AG04450 (cell line): ENCODE results near the gene TPX2. TPM values are rescaled to one million over a fixed set of nuclear protein-coding genes. Genes with fewer than 3 reads are reported as not detected.

Experiments
- CTCF ChIA-PET: fragments of 300-600, 350-600 bp; formaldehyde crosslinking; extraction: SDS; loops from one replicate; lab custom pipeline; 2022; ENCODE audit warnings: antibody characterized with exemption, inconsistent platforms; lab: Charles Lee
- POLR2A ChIA-PET: fragments of 350-600 bp; formaldehyde crosslinking; extraction: SDS; loops from one replicate; lab custom pipeline; 2021; ENCODE audit warnings: antibody characterized with exemption, inconsistent platforms; lab: Yijun Ruan, JAX
- DNase-seq: peaks from one replicate; pipeline ENCODE4 v3.0.0-alpha.2; 2011; ENCODE audit warnings: low read depth, low spot score
- H3K27ac ChIP-seq: one replicate; pipeline ENCODE4 v1.5.1; 2012; ENCODE audit warnings: low read depth, low read length, control low read depth
- H3K27me3 ChIP-seq: one replicate; pipeline ENCODE4 v1.6.0; 2012; ENCODE audit warnings: low read length; ENCODE audit not compliant: control insufficient read depth, insufficient read depth
- H3K4me3 ChIP-seq: 2 replicates; pipeline ENCODE4 v1.5.1; 2011; ENCODE audit warnings: mild to moderate bottlenecking, low read depth, low read length, control low read depth
- H3K9me3 ChIP-seq: 2 replicates; pipeline ENCODE4 v1.5.1; 2012; ENCODE audit warnings: low read length; ENCODE audit not compliant: control insufficient read depth, insufficient read depth
- polyA plus RNA-seq: library from polyadenylated mRNA; depleted of rRNA; stranded (reverse); fragments of >200 nt; gene quantifications from 2 replicates; pipeline ENCODE4 v1.2.3, GENCODE V29; 2011
- TF ChIP-seq, protein P1 (sequence below): IDR thresholded peaks from 2 replicates; pipeline ENCODE4 v1.5.1; 2011; ENCODE audit warnings: low read depth, low read length, control low read depth, inconsistent platforms

TPX2 gene
- polyA plus RNA-seq, 1 experiment = 24.4 TPM

DNA sequence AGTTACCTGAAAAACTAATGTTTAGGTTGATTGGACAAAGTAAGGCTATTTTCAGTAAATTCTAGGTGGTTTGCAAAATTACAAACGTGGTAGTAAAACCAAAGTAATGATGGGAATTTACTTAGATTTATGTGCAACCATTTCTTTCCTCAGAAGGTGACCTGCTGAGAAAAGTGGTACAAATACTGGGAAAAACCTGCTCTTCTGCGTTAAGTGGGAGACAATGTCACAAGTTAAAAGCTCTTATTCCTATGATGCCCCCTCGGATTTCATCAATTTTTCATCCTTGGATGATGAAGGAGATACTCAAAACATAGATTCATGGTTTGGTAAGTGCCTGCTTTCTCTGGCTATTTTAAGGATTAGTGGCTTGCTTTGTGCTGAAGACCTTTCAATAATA, 18.2 kb downstream of the TPX2 start:
- POLR2A ChIA-PET = no interaction called here

DNA sequence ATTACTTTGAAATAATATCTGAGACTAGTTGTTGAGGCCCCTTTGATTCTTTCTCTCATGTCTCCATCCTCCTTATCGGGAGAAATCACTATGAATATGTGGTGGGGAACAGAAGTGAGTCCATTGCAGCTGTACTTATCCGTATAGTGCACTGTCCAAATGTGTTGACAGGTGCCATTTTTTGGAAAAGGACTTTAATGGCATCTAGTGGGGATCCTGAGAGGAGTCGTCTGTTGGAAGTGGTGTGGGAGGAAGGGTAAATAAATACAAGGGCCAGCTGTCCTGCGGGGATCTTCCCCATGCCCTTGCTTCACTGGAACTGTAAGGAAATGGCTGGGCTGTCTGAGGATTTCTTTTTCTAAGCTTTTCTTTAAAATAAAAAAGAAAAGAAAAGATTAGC, 19.4 kb downstream of the TPX2 start:
- CTCF ChIA-PET = interaction anchor here (0.6 to 0.7 kb wide), 3 partner anchors 35 to 333 kb away, joined by 3 read pairs; no protein-coding TSS in a partner anchor
- DNase-seq = no peak

More for the DNA sequence above, 18.2 kb downstream of the TPX2 start:
- Histone ChIP-seq H3K27me3 (no peaks in the 10 kb centered on the region), H3K4me3 (no peak overlapping the region), H3K9me3 (no peaks in the 10 kb centered on the region), H3K27ac (no peak overlapping the region)
- CTCF ChIA-PET = interaction anchor here (0.6 to 1.4 kb wide), 2 partner anchors 34 to 727 kb away, joined by 3 to 9 read pairs; no protein-coding TSS in a partner anchor
- TF ChIP-seq, protein P1, sequence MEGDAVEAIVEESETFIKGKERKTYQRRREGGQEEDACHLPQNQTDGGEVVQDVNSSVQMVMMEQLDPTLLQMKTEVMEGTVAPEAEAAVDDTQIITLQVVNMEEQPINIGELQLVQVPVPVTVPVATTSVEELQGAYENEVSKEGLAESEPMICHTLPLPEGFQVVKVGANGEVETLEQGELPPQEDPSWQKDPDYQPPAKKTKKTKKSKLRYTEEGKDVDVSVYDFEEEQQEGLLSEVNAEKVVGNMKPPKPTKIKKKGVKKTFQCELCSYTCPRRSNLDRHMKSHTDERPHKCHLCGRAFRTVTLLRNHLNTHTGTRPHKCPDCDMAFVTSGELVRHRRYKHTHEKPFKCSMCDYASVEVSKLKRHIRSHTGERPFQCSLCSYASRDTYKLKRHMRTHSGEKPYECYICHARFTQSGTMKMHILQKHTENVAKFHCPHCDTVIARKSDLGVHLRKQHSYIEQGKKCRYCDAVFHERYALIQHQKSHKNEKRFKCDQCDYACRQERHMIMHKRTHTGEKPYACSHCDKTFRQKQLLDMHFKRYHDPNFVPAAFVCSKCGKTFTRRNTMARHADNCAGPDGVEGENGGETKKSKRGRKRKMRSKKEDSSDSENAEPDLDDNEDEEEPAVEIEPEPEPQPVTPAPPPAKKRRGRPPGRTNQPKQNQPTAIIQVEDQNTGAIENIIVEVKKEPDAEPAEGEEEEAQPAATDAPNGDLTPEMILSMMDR = no peak
- DNase-seq = no peak

DNA sequence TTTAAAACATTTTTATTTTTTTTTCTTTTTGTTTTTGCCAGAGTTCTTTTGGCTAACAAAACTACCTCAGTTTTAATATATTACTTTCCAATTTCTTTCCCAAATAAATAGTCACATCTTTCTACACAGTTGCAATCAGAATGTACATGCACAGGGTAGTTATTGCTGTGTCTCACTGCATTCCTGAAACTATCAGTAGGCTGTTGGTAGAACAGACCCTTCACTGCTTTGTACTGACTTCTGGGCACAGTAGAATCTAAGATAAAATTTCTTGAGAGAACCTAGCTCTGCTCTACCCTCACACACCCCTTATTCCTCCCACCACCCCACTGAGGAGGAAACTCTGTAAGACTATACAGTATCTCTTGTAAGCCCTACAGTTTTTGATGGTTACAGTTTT, 19.9 kb downstream of the TPX2 start:
- ChIA-PET CTCF (interaction anchor here (0.6 to 1.0 kb wide), 4 partner anchors 35 to 333 kb away, joined by 3 read pairs; no protein-coding TSS in a partner anchor), POLR2A (interaction anchor here (0.5 kb wide), 1 partner anchor 220 kb away, joined by 5 read pairs; no protein-coding TSS in a partner anchor)
- Histone ChIP-seq H3K4me3 (no peak overlapping the region), H3K27ac (no peak overlapping the region), H3K9me3 (no peaks in the 10 kb centered on the region), H3K27me3 (no peaks in the 10 kb centered on the region)
- TF ChIP-seq, protein P1 = no peak
- no peak for DNase-seq

More for the DNA sequence above, 19.4 kb downstream of the TPX2 start:
- Histone ChIP-seq H3K4me3 (no peak overlapping the region), H3K27me3 (no peaks in the 10 kb centered on the region), H3K9me3 (no peaks in the 10 kb centered on the region), H3K27ac (no peak overlapping the region)
- POLR2A ChIA-PET = interaction anchor here (0.5 kb wide), 2 partner anchors 28 to 219 kb away, joined by 5 read pairs; no protein-coding TSS in a partner anchor
- TF ChIP-seq, protein P1 = no peak

DNA sequence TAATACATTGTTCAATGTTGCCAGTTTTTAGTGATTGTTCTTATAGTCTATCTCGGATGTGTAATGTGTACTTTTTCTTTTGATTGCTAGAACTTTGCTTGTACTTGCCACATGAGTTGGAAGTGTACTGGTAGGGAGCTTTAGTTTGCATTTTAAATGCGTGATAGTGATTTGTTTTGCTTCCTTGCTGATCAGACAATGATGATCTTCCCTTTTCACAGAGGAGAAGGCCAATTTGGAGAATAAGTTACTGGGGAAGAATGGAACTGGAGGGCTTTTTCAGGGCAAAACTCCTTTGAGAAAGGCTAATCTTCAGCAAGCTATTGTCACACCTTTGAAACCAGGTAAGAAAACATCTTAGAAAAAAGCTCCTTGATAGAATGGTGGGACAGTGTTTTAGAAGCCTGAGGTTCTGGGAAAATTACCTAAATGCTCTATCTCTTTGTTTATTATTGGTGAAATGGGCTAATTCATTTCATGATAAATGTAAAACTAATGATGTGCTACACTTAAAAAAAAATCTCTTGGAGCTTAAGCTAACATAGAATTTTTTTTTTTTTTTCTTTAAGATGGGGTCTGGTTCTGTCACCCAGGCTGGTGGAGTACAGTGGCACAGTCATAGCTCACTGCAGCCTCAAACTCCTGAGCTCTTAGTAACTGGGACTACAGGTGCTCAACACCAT, 20.9 kb downstream of the TPX2 start:
- DNase-seq = no peak
- Histone ChIP-seq H3K27ac (peak overlapping the region; percentile 90), H3K9me3 (no peaks in the 10 kb centered on the region), H3K27me3 (no peaks in the 10 kb centered on the region), H3K4me3 (no peak overlapping the region)
- POLR2A ChIA-PET = interaction anchor here (0.6 kb wide), 1 partner anchor 12 kb away, joined by 9 read pairs; no protein-coding TSS in a partner anchor
- CTCF ChIA-PET = interaction anchor here (1.0 to 1.8 kb wide), 5 partner anchors 36 to 199 kb away, joined by 3 to 12 read pairs (median 3); partner anchors contain the start of gene BCL2L1
- TF ChIP-seq, protein P1 = no peak
